HG02588 (cell line): ENCODE results near the gene ST6GALNAC6.
"Not testable (repeated sequence)": the region's sequence is repeated elsewhere in the genome, so short reads cannot be mapped to it uniquely, and the experiment has no call there.

Experiments used
- ATAC-seq: cut with Tn5 transposase; IDR thresholded peaks from one replicate; pipeline ENCODE4 v1.9.1; 2021; ENCODE audit warnings: mild to moderate bottlenecking, moderate library complexity; ENCODE audit not compliant: unreplicated experiment

Gene ST6GALNAC6

DNA sequence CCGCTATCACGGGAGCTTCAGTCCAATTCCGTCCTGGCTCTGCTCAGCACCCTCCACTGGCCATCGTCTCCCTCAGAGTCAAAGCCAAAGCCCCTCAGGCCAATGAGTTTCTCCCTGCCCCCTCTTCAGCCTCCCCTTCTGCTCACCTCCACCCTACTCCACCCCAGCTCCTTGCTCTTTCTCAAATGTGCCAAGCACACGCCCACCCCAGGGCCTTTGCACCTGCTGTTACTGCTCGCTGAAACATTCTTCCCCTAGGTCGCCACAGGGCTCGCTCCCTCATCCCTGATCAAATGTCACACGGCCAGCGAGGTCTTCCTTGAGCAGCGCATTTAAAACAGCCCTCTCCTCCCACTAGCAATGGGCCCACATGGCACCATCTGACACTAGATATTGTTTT lies 38.6 kb downstream of the ST6GALNAC6 start:
- no peak for ATAC-seq

DNA sequence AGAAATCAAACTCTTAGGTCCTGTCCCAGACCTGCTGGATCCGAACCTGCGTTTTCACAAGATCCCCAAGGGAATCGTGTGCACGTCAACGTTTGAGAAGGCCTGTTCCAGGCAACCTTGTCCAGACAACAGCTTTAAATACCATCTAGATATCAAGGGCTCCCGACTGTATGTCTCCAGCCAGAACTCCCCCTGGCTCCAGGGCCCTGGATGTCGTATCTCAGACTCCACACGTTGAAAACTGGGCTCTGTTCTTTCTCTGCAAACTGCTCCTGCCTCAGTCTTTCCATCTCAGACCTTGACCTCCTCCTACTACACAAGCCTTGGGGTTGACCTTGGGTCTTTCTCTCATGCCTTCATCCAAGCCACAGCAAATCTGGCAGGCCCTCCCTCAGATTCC lies 39.1 kb downstream of the ST6GALNAC6 start:
- ATAC-seq, result no peak

DNA sequence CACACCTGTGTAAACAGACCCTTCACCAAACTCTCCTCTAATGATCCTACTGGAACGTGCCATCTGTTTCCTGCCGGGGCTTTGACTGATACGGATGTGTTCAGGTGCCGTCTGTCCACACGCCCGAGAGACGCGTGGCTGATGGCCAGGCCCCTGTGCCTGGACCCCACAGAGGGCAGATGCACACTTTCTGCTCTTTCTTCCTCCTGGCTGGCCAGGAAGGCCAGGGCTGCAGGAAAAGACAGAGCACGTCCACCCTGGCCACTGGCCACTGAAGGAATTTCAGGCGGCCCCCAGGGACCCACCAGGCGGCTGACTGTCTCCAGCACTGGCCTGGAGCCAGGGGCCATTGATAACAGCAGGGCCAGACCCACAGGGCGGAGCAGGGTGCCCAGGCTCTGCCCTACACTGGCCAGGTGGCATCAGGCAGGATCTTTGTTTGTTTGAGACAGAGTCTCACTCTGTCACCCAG lies 41.3 kb downstream of the ST6GALNAC6 start:
- ATAC-seq, result no peak

DNA sequence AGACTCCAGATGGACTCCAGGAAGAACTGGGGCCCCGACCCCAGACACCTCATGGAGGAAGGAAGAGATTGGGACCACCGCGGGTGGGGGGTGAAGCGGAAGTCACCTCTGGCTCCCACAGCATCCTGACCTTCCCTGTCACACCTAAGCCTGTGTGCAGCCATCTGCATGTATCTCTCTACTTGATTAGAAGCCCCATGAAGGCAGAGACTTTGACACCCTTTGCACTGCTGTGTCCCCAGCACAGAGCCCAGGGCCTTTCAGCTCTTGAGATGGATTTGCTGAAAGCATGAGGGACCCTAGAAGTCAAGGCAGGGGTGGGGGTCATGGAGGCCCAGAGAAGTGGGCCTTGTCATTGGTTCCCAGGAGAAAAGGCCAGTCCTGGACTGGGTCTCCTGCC lies 42.1 kb downstream of the ST6GALNAC6 start:
- ATAC-seq, result no peak

DNA sequence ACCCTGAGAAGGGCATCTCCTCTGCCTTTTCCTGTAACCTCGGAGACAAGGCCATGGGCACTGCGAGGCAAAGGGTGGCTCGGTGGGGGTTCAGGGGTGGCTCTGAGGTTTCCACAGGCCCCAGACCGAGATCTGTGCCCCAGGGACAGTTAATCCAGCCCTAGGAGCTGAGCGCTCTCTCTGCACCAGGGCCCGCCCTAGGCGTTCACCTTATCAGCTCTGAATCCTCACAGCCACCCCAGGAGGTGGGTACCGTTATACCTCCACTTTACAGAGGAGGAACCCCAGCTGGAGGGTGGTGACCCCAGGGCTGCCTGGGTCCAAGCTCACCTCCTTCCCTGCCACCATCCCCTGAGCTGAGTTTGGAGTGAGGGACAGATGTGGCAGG lies 42.7 kb downstream of the ST6GALNAC6 start:
- no peak for ATAC-seq

DNA sequence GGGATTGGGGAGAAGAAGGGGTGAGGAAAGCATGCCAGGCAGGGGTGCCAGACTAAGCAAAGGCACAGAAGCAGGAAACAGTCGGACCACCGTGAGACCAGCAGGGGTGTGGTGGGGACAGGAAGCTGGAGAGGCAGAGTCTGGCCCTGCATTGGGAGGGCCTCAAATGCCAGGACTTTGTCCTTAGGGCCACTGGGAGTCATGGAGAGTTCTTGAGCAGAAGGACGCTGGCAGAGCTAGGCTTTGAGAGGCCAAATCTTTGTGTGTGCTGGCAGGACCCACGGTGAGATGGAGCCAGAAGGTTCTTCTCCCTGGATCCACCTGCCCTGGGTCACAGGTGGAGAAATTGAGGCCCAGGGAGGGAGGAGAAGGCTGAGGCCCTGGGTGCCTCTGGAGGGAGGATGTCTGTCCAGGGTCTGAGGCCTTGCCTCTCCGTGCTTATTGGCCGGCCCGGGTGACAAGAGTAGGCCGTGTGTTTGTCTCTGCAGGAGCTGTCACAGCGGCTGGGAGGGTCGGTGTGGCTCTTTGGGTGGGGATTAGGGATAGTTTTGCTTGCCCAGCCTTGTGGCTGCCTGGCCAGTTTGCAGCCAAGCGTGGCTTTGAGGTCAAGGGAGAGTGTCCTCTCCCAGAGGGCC lies 43.2 kb downstream of the ST6GALNAC6 start:
- ATAC-seq, result no peak

DNA sequence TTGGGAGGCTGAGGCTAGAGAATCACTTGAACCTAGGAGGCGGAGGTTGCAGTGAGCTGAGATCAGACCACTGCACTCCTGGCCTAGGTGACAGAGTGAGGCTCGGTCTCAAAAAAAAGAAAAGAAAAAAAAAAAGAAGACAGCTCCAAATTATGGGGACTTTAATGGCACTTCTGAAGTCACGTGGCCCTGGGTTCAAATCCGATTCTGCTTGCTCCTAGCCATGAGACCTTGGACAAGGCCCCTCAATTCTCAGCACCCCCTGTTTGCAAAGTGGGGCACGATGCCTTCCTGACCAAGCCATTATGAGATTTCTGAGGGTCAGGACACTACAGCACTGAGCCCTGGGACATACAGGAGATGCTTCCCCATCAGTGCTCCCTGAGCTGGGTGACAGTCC lies 43.9 kb downstream of the ST6GALNAC6 start:
- ATAC-seq, result no peak

DNA sequence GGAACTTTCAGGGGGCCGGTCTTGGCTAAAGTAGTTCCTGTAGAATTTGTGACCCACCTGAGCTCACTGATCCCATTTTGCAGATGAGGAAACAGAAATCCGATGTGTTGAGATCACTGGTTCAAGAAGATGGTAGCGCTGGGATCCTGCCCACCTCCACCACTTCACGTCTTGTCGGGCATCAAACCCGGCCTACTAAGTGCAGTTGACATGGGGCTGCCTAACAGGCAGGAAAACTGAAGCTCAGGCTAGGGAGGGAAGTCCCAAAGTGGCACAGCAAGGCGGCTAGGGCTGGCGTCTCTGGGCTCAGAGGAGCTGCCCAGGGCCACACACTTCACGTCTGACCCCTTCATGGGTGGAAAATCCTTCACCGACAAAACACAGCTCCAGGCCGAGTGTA lies 44.4 kb downstream of the ST6GALNAC6 start:
- ATAC-seq, result no peak

DNA sequence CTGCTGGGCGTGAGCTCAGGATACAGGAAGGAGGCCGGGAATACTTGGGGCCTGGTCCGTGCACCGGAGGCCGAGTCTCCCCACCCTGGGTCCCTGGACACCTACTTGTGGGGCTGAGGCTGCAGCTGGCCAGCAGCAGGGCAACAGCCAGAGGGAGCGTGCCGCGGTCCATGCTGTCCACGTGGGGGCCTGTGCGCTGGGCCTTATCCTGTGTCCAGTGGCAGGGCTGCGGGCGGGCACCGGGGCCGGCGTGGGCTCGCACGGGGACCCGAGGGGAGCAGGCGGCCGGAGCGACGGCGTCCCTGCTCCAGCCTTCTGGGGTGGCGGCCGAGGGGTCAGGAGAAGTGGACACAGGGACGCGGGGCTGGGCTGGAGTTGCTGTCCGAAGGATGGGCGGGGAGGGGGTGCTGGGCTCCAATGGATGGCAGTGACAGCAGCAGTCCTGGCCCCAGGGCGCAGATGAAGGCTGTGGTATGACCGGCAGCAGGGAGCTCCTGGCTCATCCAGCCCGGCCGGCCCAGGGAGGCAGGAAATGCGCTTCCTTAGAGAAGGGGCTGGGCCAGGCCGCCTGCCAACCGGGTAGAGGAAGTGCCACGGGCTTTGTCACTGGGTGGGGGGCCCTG lies 45.1 kb downstream of the ST6GALNAC6 start, which contains the start of gene ENG:
TSS of gene ENG (minus strand) at position 475 of the 623 bp plus-strand sequence. CDS start at position 172, 303 bp downstream.
- ATAC-seq, result no peak

DNA sequence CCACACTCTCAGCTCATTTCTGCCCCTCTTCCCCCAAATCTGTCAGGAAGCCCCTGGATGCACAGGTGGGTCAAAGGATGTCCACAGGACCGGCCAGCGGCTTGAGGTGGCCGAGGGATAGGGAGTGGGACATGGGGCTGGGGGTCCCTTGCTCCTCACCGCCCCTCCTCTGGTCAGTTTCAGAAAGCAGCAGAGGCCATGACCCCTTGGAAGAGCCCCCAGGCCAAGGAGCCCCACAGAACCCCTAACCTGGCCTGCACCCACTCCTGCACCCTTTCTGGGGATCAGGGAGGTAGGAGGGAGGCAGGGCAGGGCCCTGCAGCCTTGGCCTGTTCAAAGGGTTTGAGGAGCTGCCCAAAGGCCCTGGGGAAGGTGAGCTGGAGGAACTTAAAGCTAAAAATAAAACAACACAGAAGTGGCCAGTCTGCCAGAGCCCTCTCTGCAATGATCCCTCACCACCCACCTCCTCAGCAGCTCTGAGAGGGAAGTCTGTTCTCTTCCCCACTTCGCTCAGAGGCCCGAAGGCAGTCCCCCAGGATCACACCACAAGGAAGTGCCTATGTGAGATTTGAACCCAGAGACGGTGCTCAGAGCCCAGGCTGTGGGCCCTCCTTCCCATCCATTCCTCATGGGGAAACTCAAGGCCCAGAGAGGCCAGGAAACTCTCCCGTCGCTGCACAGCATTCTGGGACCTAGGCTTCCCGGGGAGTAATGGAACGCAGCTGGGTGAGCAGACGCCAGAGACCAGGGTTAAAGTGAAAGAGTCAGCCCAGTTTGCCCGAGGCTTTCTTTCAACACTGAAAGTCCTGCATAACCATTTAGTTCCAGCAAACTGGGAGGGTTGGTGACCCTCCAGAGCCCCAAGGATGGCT lies 45.9 kb downstream of the ST6GALNAC6 start:
- no peak for ATAC-seq

DNA sequence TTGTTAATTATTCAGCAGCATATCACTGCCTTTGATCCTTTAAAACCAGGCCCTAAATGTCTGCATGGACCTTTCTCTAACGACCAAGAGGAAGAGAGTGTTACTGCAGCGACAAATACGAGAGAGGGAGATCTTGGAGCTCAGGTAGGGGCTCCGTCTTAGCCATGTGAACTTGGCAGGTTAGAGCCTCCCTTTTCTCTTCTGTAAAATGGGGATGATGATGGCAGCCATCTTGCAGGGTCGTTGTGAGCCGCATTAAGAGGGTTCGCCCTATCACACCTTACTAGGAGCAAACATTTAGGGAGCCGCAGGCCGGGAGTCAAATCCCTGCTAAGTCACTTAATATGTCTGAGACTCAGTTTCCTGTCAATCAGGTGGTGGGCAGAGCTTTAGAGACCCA lies 46.6 kb downstream of the ST6GALNAC6 start:
- ATAC-seq, result no peak

DNA sequence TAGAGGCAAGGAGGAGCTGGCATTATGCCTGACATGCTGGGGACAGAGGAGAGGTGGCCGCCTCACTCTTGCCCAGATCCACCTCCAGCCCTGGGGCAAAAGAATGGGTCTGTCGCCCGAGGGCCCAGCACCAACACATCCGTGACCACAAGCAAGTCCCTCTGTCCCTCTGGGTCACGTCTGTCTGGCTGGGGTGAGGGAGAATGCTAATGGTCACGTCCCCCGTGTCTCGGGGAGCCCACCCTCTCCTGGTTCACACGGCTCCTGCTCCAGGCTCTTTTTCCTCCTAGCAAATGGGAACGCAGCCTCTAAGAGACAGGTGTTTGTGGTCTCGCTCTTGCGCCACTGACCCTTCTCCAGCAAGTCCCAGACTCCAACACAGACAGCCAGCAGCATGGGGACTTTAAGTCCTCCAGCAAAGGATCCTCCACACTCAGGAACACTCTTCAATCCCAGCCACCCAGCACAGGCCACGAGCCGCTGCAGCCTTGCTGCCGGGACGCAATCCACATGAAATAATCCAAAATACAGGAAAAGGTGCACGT lies 49.0 kb downstream of the ST6GALNAC6 start:
- ATAC-seq, result no peak

DNA sequence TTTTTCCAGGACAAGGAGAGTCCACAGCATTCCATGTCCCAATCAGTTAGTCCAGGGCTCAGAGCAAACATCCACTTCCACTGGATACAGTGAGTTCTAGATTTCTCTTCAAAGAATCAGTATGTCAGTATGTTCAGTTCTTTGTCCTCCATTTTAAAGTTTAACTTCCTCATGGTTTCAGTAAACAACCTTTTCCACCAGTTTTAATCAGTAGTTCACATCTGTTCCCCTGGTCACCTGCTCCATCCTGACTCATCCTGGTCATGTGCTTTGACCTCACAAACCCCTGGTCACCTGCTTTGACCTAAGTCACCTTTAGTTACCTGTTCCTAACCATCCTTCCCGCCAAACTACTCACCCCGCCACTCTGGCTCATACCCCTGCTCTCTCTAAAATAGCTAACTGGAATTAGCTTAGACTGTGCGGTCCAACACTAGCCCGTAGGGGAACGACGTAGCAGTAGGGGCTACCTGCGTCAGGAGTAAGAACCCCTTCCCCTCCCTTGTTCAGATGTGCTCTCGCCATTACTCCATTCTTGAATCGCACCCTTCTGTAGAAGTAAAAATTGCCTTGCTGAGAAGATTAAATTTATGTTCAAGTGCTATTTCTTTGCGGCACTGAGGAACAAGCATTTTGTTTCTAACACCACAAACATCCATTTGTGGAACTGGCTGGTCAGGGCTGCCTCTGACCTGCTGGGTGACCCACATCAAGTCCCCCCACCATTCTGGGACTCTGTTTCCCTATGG lies 50.5 kb downstream of the ST6GALNAC6 start:
- ATAC-seq, result no peak

DNA sequence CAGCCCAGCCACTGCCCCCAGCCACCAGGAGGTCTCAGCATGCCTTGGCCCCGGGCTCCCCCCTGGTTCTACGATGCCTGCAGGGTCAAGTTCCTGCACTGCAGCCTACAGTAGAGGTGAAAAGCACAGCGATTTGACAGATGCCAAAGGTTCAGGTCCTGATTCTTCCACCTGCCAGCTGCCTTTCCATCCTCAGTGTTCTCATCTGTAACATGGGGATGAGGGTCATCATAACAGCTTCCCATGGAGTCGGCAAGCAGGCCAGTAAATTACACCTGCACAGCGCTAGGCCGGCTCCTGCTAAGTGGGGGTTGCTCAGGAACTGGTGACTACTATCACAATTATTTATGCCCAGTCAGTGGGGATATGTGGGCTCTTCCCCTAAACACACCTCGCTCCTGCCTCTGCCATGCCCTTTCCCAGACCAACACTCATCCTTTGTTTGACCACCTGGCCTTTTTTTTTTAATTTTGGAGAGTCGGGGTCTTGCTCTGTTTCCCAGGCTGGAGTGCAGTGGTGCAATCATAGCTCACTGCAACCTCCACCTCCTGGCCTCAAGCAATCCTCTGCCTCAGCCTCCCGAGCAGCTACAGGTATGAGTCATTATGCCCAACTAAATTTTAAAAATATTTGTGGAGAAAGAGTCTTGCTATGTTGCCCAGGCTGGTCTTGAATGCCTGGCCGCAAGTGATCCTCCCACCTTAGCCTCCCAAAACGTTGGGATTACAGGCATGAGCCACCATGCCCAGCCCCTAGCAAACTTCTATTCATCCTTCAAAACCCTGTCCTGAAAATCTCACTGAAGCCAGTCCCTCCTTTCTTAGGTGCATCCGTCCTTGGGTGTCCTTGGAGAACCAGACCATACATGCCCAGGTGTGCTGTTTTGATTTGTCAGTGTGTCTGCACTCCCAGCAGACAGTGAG lies 51.3 kb downstream of the ST6GALNAC6 start:
- no peak for ATAC-seq

DNA sequence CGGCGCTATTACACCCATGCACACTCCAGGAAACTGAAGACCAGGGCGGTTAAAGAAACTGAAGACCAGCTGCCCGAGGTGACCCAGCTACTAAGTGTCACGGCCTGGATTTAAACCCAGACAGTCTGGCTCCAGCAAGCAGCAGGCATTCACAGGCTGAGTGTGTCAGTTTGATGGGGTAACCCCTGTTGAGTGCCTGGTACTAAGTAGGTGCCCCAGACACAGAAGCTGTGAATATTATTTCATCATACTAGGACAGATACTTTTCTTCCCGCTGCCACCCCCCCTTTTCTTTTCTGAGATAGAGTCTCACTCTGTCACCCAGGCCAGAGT lies 52.3 kb downstream of the ST6GALNAC6 start:
- ATAC-seq, result no peak

DNA sequence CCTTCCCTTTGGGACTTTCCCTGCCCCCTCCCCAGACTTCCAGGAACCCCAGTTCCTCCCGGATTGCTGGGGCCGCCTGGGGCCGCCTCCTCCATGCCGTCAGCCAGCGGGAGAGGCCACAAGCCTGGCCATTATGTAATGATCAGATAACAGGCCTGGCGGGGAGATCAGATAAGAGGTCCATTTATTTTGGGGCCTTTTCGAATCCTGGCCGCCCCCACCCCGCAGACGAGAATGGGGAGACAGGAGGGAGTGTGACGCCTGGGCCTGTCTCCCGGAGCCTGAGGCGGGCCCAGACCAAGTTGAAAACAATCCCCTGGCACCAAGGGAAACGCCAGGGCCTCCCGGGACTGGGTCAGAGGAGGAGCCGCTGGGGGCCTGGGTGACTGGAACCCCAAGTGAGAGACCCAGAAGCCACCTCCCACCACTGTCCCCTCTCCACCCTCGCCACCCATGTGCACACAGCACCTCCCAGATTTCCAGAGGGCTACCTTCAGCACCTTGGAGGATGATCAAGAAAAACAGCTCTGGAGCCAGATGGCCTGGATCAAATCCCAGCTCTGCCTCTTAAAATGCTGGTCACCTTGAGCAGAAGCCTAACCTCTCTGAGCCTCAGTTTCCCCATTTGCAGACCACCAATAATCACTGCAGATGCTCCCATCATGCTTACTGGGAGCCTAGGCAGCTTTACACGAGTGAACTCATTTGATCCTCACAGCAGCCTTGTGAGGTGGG lies 52.8 kb downstream of the ST6GALNAC6 start:
- ATAC-seq, result no peak

DNA sequence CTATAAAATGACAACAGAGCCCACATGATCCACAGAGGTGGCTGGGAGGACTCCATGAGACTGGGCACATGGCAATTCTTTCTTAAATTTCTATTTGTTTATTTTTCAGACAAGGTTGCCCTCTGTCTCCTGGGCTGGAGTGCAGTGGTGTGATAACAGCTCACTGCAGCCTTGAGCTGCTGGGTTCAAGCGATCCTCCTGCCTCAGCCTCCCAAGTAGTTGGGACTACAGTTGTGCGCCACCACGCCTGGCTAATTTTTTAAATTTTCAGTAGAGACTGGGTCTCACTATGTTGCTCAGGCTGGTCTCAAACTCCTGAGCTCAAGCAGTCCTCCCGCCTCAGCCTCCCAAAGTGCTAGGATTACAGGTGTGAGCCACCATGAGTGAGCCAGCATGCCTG lies 53.8 kb downstream of the ST6GALNAC6 start:
- ATAC-seq, result not testable (repeated sequence)

DNA sequence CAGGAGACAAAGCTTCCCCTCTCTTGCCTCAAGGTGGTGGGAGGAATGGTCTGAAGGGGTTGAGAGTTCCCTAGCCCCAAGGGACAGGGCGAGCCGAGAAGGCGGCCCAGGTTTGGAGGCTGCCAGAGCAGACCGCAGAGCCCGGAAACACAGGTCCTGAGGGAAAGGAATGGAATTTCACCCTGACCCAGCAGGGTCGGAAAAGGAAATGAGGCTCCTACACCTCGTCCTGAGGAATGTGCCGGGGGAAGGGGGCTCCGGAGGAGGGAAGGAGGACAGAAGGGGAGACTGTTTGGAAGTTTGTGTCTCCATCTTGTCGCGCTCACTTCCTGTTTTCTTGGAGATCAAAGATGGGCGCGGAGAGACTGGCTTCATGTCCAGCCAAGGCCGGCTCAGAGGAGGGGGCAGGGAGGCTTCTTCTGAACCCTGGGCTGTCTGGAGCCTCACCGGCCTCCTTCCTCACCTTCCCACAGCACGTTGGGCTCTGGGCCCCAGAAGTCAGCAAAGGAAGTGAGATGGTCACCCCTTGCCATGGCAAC lies 54.5 kb downstream of the ST6GALNAC6 start:
- no peak for ATAC-seq
